ENCODE results near the gene MTX3.

DNA sequence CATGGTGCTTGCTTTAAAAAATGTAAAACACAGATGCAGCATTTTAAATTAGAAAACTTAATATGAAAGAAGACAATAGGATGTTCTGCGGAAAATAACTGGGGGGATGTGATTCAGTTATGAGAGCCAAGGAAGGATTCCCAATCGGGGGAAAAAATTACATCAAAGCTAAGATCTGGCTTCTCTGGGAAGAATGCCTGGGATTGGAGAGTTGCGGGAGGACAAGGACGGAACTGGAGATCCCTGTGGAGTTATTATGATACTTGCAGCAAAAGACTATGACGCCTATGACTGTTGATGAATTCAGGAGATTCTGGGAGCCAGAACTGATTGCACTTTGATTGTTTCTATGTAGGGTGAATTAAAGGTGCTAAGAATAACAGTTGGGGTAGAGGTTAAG, 24.6 kb downstream of the MTX3 start:
- no peak for TF ChIP-seq POLR2A (IDR thresholded peaks at IDR 0.05)
- TF ChIP-seq, protein P1, sequence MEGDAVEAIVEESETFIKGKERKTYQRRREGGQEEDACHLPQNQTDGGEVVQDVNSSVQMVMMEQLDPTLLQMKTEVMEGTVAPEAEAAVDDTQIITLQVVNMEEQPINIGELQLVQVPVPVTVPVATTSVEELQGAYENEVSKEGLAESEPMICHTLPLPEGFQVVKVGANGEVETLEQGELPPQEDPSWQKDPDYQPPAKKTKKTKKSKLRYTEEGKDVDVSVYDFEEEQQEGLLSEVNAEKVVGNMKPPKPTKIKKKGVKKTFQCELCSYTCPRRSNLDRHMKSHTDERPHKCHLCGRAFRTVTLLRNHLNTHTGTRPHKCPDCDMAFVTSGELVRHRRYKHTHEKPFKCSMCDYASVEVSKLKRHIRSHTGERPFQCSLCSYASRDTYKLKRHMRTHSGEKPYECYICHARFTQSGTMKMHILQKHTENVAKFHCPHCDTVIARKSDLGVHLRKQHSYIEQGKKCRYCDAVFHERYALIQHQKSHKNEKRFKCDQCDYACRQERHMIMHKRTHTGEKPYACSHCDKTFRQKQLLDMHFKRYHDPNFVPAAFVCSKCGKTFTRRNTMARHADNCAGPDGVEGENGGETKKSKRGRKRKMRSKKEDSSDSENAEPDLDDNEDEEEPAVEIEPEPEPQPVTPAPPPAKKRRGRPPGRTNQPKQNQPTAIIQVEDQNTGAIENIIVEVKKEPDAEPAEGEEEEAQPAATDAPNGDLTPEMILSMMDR (IDR thresholded peaks at IDR 0.05): no peak

Data from upper lobe of left lung (tissue), 4 donors.